Stimulated activated CD8-positive, alpha-beta memory T cell treated with anti-CD3 and anti-CD28 coated beads, Interleukin-7, amount 100 ng/mL, for 4 hours (primary cell): ENCODE results near the gene LONP2.
"Not testable (repeated sequence)": the region's sequence is repeated elsewhere in the genome, so short reads cannot be mapped to it uniquely, and the experiment has no call there.

Experiments
- DNase-seq, 2 donors: peaks; one replicate each; pipeline ENCODE4 v3.0.0-alpha.2; 2020; ENCODE audit warnings: low read depth in 2 of 2

Gene LONP2

DNA sequence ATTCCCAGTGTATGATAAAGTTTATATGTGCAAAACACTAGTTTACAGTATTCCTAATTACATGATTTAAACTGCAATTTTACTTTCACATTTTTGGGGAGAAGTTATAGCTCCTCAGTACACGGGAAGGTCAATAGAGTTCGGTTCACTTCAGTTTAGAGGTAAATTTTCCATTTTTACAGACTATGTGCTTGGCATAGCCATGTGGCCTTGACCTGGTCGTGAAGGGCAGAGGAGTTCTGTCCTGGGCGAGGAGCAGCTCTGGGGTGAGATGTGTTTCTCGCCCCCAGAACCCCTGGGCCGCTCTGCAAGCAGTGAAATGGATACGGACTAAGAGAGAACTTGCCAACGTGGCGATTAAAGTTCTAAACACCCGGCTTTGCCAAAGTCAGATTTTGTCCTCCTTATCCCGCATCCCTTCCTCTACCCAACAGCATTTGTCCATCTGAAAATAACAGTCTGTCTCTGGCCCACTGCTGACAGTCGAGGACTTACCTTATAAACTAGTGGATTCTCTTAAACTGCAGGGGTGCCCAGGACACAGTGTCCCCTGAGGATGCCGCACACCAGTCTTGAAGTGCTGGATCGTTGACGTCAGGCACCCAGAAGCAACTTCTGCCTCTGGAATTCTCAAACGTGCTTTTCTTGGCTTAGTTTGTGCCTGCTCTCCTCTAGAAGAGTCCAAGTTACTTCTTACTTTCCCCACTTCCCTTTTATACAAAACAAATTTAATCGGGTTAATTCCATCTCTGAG lies 142.6 kb downstream of the LONP2 start:
- DNase-seq: no peak

DNA sequence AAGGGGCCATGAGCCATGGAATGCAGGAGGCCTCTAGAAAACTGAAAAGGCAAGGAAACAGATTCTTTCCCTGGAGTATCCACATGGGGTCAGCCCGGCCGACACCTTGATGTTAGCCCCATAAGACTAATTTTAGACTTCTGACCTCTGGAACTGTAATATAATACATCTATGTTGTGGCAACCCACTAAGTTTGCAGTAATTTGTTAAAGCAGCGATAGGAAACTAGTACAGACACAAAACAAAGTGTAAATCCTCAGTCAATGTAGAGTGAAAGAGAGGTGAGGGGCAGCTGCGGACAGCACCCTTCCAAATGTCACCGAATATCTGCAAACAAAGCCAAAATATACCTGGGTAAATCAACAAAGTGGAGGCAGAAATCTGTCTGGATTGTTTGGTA lies 148.3 kb downstream of the LONP2 start:
- DNase-seq: no peak

DNA sequence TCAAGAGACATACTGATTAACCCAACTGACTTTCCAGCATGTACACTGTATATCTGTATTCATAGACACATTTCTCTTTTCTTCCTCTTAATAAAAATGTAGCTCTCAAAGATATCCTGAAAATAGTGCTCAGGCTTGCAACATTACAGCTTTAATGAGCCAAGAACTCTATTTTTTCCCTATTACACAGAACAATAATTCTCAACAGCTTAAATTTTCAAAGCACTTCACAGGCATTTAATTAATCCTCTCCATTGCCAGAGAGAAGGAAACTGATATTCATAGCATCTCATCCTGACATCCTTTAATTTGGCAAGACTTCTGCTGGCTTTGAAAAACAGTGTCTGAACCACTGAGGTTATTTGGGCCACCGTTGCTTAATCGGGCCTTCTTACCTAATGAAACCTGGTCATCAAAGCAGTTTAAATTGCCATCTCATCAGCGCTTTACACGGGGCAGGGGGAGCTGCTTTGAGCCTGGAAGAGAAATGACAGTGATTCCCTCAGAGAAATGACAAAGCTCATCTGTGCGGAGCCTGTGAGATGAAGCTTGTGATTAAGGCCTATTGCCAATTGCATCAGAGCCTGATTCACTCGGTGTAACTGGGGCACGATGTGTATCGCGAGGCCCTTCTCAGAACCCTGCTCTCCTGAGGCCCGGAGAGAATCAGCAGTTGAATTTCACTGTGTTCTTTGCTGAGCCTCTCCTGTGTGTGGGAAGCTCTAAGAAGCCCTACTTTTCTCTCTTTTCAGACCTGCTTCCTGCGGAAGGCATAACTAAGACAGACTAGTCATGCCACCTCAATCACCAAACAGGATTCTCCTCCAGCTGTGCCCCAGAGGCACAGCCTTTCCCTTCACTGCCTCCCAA lies 149.6 kb downstream of the LONP2 start:
- DNase-seq: no peak

DNA sequence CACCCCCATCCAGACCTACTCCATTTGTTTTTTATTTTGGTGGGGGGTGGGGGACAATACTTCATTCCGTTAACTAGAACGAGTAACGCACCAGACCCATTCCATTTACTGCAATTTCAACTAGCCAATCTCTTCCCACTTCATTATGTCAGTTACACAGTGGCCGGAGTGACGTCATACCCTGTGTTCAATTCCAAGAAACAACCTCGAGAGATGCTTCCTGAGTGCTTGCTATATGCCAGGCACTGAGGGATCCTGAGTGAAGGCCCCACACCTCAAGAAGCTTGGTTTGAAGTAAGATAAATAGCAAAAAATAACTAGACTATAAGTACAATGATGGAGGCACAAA lies 150.2 kb downstream of the LONP2 start:
- DNase-seq: no peak

DNA sequence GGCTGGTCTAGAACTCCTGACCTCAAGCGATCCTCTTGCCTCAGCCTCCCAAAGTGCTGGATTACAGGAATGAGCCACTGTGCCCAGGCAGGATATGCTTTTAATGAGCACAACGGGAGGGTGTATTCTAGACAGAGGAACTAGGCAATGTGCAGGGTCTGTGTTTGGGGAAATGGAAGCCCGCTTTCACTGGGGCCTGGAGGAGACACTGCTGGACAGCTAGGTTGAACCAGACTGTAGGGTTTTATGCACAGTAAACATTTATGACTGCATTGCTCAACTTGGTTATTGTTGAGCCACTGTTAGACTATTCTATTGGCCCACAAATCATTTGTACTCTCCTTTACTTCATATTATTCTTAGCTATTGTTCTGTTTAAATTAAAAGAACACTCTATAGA lies 151.3 kb downstream of the LONP2 start:
- no peak for DNase-seq

DNA sequence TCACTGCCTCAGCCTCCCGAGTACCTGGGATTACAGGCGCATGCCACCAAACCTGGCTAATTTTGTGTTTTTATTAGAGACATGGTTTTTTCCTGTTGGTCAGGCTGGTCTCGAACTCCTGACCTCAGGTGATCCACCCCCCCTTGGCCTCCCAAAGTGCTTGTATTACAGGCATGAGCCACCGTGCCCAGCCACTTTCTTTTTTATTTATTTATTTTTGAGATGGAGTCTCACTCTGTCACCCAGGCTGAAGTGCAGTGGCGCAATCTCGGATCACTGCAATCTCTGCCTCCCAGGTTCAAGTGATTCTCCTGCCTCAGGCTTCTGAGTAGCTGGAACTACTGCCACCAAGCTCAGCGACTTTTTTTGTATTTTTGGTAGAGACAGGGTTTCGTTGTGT lies 158.4 kb downstream of the LONP2 start:
- not testable (repeated sequence) for DNase-seq

DNA sequence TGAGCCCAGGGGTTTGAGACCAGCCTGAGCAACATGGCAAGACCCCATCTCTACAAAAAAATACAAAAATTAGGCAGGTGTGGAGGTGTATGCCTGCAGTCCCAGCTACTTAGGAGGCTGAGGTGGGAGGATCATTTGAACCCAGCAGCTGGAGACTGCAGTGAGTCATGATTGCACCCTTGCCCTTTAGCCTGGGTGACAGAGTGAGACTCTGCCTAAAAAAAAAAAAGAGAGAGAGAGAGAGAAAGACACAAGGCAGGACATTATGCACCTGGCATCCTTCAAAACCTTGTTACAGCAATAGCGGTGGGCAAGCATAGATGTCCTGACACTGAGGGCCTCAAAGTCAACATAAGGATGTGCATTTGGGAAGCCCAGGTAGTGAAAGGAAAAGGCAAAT lies 161.1 kb downstream of the LONP2 start:
- no peak for DNase-seq

DNA sequence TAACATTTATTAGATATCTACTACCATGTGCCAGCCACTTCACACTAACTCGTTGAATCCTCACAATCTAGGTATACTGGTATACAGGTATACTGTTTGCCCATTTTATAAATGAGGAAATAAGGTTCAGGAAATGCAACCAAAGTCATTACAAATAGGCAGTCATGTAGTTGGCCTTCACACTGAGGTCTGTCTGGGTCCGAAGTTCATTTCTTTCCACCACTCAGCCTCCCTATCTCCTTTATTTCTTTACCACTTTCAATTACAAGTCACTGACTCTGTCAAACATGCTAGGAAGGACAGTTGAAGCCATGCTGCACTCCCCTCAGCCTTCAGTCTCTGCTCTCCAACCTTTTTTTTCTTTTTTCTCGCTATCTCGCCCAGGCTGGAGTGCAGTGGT lies 161.8 kb downstream of the LONP2 start:
- no peak for DNase-seq
